ENCODE data around the gene STX4. TPM values are rescaled to one million over a fixed set of nuclear protein-coding genes. Genes with fewer than 3 reads are reported as not detected.

The STX4 gene
- polyA plus RNA-seq, 1 donor (not counting 4 experiments of a cell fraction or from before 2014, with no cell fraction given): 43.6 TPM

DNA sequence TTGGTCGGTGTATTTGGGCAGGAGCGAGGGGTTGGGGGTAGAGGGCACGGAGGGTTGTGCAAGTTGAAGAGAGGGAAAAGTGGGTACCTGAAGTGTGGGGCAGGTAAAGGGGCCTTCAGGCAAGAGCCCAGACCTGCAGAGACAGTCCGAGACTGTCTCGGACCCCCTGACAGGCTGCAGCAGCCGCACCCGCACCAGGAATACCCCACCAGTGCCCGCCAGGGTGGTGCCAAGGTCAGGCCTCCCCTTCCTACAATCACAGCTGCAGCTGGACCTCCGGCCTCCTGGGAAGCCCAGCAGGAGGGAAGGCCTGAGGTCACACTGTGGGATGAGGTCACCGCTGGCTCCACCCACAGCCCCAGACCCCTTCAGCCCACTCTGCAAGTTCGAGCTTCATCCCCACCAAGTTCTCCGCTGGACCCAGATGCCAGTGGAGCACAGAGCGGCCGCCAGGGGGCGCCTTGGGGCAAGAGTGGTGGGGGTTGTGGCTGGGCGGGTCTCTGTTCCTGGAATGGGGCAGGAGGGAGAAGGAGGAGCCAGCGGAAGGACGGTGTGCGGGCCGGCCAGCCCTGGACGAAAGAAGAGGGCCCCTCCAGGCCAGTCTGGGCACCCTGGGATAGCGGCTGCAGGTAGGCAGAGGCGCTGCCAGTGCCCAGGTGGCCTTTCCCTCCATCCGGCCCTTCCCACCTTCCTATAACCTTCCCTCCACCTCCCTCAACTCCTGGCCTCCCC is 48.5 kb upstream of the STX4 start, which contains the start of gene HSD3B7:
HSD3B7 (plus strand) TSS at position 539 of the 732 bp plus-strand sequence. CDS start 452 bp downstream, outside the sequence.
- Histone ChIP-seq H3K4me3 (ENCODE audit: control insufficient read depth in 2 of 3, extremely low read depth in 1 of 3, insufficient read depth in 2 of 3, low read depth in 1 of 3, low read length in 3 of 3) (peak within 1 kb of the TSS in 2 of 3 experiments; percentile 5 to 37), H3K4me2 (ENCODE audit: control insufficient read depth, extremely low read depth, insufficient read depth, low read depth, low read length) (peak within 1 kb of the TSS; percentile 66), H3K27me3 (ENCODE audit: control insufficient read depth, extremely low read depth, insufficient read depth, low read length) (no peaks in the 10 kb centered on the region), H3K4me1 (ENCODE audit: control insufficient read depth, extremely low read depth, insufficient read depth, low read length) (peaks cover 15% of the 10 kb centered on the region), H3K79me2 (ENCODE audit: control insufficient read depth, insufficient read depth, low read length) (no peaks in the 10 kb centered on the region), H3K27ac (ENCODE audit: control insufficient read depth, insufficient read depth, low read length) (no peak within 1 kb of the TSS), H3K9ac (ENCODE audit: control insufficient read depth, extremely low read depth, insufficient read depth, low read length) (no peak within 1 kb of the TSS), H2AFZ (ENCODE audit: control insufficient read depth, low read length) (peak within 1 kb of the TSS; percentile 23), H3K9me3 (ENCODE audit: control insufficient read depth, low read depth, low read length) (no peaks in the 10 kb centered on the region), H3K36me3 (ENCODE audit: control insufficient read depth in 2 of 2, extremely low read depth in 1 of 2, insufficient read depth in 2 of 2, low read length in 2 of 2) (peaks cover 10 to 14% of the 10 kb centered on the region in 2 experiments), H3K9me1 (ENCODE audit: control insufficient read depth, extremely low read depth, insufficient read depth, low read length) (no peaks in the 10 kb centered on the region), H4K20me1 (ENCODE audit: control insufficient read depth, extremely low read depth, insufficient read depth, low read length) (no peaks in the 10 kb centered on the region)
- FAIRE-seq: no peak
- dilution Hi-C loops (cut with MboI; ENCODE audit: extremely low pct_ligation_motif_present, low sequenced_read_pairs): no loop called here
- TF ChIP-seq CTCF (optimal IDR thresholded peaks at IDR 0.05 in 1 of 3, IDR thresholded peaks at IDR 0.05 in 1 of 3, conservative IDR thresholded peaks at IDR 0.05 in 1 of 3; ENCODE audit: extremely low read depth in 1 of 3, insufficient read depth in 2 of 3, low read length in 3 of 3) (peak; percentile 57 to 93 (median 86)), EZH2 (IDR thresholded peaks at IDR 0.05; ENCODE audit: low read length) (no peak)
- DNase-seq (ENCODE audit: low read depth, low spot score): no peak

DNA sequence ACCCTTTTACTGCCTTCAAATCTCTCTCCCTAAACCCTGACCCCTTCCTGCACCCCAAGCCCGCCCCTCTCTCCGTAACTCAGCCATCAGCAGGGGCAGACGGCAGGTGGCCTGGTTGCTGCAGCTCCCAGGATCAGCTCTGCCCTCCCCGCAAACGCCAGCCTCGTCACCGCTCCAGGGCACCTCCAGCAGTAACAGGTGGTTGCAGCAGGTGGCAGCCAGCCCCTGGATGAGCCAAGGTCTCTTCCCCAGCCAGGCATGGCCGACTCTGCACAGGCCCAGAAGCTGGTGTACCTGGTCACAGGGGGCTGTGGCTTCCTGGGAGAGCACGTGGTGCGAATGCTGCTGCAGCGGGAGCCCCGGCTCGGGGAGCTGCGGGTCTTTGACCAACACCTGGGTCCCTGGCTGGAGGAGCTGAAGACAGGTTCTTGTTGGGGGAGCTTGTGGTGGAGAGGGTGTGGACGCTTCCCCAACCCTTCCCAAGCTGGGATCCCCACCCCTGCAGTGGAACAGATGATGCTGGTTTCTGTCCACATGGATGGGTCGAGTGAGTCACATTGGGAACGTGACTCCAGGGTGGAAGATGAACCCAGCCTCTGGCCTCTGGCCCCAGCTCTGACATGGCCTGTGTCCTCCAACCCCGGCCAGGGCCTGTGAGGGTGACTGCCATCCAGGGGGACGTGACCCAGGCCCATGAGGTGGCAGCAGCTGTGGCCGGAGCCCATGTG is 47.8 kb upstream of the STX4 start:
- DNase-seq (ENCODE audit: low read depth, low spot score): no peak

More for the DNA sequence above, 47.8 kb upstream of the STX4 start:
- H3K27ac ChIP-seq (ENCODE audit: control insufficient read depth, insufficient read depth, low read length): no peak overlapping the region
- H3K27me3 ChIP-seq (ENCODE audit: control insufficient read depth, extremely low read depth, insufficient read depth, low read length): no peaks in the 10 kb centered on the region
- no peak for FAIRE-seq
- H3K4me2 ChIP-seq (ENCODE audit: control insufficient read depth, extremely low read depth, insufficient read depth, low read depth, low read length): peak overlapping the region; percentile 66
- TF ChIP-seq CTCF (optimal IDR thresholded peaks at IDR 0.05 in 1 of 3, IDR thresholded peaks at IDR 0.05 in 1 of 3, conservative IDR thresholded peaks at IDR 0.05 in 1 of 3; ENCODE audit: extremely low read depth in 1 of 3, insufficient read depth in 2 of 3, low read length in 3 of 3) (peak in 2 of 3 experiments; percentile 29 to 76), EZH2 (IDR thresholded peaks at IDR 0.05; ENCODE audit: low read length) (no peak)
- peak overlapping the region in 2 of 3 experiments; percentile 5 to 37 for H3K4me3 ChIP-seq (ENCODE audit: control insufficient read depth in 2 of 3, extremely low read depth in 1 of 3, insufficient read depth in 2 of 3, low read depth in 1 of 3, low read length in 3 of 3)
- peaks cover 9 to 14% of the 10 kb centered on the region in 2 experiments for H3K36me3 ChIP-seq (ENCODE audit: control insufficient read depth in 2 of 2, extremely low read depth in 1 of 2, insufficient read depth in 2 of 2, low read length in 2 of 2)
- H3K9me1 ChIP-seq (ENCODE audit: control insufficient read depth, extremely low read depth, insufficient read depth, low read length): no peaks in the 10 kb centered on the region
- peaks cover 15% of the 10 kb centered on the region for H3K4me1 ChIP-seq (ENCODE audit: control insufficient read depth, extremely low read depth, insufficient read depth, low read length)
- no peaks in the 10 kb centered on the region for H3K79me2 ChIP-seq (ENCODE audit: control insufficient read depth, insufficient read depth, low read length)
- no peaks in the 10 kb centered on the region for H4K20me1 ChIP-seq (ENCODE audit: control insufficient read depth, extremely low read depth, insufficient read depth, low read length)
- dilution Hi-C loops (cut with MboI; ENCODE audit: extremely low pct_ligation_motif_present, low sequenced_read_pairs): no loop called here
- no peaks in the 10 kb centered on the region for H3K9me3 ChIP-seq (ENCODE audit: control insufficient read depth, low read depth, low read length)
- peak overlapping the region; percentile 23 for H2AFZ ChIP-seq (ENCODE audit: control insufficient read depth, low read length)
- no peak overlapping the region for H3K9ac ChIP-seq (ENCODE audit: control insufficient read depth, extremely low read depth, insufficient read depth, low read length)
